ENCODE data around the gene CCHCR1. TPM values are rescaled to one million over a fixed set of nuclear protein-coding genes. Genes with fewer than 3 reads are reported as not detected.

CCHCR1 gene
- polyA plus RNA-seq, 1 donor from 2014 or later = 19.7 TPM

DNA sequence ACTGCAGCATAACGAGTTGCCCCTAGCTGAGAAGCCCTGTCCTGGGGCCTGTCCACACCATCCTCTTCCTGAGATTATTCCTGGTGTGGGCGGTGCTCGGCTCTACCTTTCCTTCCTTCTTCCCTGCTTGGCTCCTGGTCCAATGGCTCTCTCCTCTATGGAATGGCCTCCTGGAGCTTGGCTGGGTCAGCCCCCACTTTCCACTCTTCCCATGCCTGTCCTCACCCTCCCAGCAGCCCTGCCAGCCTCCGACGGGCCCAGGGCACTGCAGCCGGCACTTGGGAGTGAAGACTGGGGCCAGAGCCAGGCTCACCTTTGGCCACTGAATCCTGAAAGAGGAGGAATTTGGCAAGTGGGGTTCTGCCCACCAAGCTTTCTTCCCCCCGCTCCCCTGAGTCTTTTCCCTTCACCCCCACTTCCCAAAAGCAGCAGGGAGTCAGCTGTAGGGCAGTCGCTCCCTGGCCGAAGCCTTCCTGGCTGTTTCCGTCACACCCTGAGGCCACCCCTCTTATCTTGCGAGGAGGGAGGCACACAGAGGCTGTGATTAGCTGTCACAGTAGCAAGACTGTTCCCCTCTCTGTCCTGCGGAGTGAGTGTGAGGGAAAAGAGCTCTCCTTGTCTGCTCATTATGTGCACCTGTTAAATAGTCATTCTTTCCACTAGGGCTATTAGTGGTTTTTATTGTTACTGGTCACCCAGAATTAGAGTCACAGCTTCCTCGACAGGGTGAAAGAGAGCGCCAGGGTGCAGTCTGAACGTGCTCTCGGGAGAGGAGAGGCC, 31.0 kb downstream of the CCHCR1 start:
- no peak overlapping the region for H2AFZ ChIP-seq (ENCODE audit: low read depth, low read length)
- no peak overlapping the region for H3K4me3 ChIP-seq (ENCODE audit: low read length)
- no peak overlapping the region for H3K9ac ChIP-seq (ENCODE audit: low read length)
- H3K4me2 ChIP-seq (ENCODE audit: low read length) = no peak overlapping the region
- H3K36me3 ChIP-seq (ENCODE audit: insufficient read depth, low read length) = no peaks in the 10 kb centered on the region
- no peaks in the 10 kb centered on the region for H3K27me3 ChIP-seq (ENCODE audit: insufficient read depth, low read depth, low read length)
- H3K79me2 ChIP-seq (replicated peaks; ENCODE audit: insufficient read depth, low read length) = no peaks in the 10 kb centered on the region
- no peaks in the 10 kb centered on the region for H3K9me2 ChIP-seq (ENCODE audit: insufficient read depth, low read length)
- H3K27ac ChIP-seq (ENCODE audit: low read length) = no peak overlapping the region
- no peaks in the 10 kb centered on the region for H3K9me3 ChIP-seq (ENCODE audit: low read length)
- H3F3A ChIP-seq (ENCODE audit: insufficient read depth, low read length, poor library complexity, severe bottlenecking) = no peaks in the 10 kb centered on the region
- TF ChIP-seq SMC3 (conservative IDR thresholded peaks at IDR 0.05; ENCODE audit: poor library complexity) (no peak), EP300 (conservative IDR thresholded peaks at IDR 0.05; ENCODE audit: poor library complexity, severe bottlenecking) (no peak), MXI1 (conservative IDR thresholded peaks at IDR 0.05; ENCODE audit: poor library complexity, severe bottlenecking) (no peak), RAD21 (conservative IDR thresholded peaks at IDR 0.05) (no peak), POLR2AphosphoS5 (IDR thresholded peaks at IDR 0.05) (no peak), TAF1 (IDR thresholded peaks at IDR 0.05; ENCODE audit: low read depth) (no peak), EZH2 (IDR thresholded peaks at IDR 0.05; ENCODE audit: borderline replicate concordance, insufficient read depth, low read length, poor library complexity, severe bottlenecking) (no peak)
- TF ChIP-seq, protein P1, sequence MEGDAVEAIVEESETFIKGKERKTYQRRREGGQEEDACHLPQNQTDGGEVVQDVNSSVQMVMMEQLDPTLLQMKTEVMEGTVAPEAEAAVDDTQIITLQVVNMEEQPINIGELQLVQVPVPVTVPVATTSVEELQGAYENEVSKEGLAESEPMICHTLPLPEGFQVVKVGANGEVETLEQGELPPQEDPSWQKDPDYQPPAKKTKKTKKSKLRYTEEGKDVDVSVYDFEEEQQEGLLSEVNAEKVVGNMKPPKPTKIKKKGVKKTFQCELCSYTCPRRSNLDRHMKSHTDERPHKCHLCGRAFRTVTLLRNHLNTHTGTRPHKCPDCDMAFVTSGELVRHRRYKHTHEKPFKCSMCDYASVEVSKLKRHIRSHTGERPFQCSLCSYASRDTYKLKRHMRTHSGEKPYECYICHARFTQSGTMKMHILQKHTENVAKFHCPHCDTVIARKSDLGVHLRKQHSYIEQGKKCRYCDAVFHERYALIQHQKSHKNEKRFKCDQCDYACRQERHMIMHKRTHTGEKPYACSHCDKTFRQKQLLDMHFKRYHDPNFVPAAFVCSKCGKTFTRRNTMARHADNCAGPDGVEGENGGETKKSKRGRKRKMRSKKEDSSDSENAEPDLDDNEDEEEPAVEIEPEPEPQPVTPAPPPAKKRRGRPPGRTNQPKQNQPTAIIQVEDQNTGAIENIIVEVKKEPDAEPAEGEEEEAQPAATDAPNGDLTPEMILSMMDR (IDR thresholded peaks at IDR 0.05; ENCODE audit: poor library complexity, severe bottlenecking) = no peak
- TF ChIP-seq, protein P2, sequence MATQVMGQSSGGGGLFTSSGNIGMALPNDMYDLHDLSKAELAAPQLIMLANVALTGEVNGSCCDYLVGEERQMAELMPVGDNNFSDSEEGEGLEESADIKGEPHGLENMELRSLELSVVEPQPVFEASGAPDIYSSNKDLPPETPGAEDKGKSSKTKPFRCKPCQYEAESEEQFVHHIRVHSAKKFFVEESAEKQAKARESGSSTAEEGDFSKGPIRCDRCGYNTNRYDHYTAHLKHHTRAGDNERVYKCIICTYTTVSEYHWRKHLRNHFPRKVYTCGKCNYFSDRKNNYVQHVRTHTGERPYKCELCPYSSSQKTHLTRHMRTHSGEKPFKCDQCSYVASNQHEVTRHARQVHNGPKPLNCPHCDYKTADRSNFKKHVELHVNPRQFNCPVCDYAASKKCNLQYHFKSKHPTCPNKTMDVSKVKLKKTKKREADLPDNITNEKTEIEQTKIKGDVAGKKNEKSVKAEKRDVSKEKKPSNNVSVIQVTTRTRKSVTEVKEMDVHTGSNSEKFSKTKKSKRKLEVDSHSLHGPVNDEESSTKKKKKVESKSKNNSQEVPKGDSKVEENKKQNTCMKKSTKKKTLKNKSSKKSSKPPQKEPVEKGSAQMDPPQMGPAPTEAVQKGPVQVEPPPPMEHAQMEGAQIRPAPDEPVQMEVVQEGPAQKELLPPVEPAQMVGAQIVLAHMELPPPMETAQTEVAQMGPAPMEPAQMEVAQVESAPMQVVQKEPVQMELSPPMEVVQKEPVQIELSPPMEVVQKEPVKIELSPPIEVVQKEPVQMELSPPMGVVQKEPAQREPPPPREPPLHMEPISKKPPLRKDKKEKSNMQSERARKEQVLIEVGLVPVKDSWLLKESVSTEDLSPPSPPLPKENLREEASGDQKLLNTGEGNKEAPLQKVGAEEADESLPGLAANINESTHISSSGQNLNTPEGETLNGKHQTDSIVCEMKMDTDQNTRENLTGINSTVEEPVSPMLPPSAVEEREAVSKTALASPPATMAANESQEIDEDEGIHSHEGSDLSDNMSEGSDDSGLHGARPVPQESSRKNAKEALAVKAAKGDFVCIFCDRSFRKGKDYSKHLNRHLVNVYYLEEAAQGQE (IDR thresholded peaks at IDR 0.05; ENCODE audit: borderline replicate concordance) = no peak
- H4K20me1 ChIP-seq (ENCODE audit: insufficient read depth) = no peaks in the 10 kb centered on the region

DNA sequence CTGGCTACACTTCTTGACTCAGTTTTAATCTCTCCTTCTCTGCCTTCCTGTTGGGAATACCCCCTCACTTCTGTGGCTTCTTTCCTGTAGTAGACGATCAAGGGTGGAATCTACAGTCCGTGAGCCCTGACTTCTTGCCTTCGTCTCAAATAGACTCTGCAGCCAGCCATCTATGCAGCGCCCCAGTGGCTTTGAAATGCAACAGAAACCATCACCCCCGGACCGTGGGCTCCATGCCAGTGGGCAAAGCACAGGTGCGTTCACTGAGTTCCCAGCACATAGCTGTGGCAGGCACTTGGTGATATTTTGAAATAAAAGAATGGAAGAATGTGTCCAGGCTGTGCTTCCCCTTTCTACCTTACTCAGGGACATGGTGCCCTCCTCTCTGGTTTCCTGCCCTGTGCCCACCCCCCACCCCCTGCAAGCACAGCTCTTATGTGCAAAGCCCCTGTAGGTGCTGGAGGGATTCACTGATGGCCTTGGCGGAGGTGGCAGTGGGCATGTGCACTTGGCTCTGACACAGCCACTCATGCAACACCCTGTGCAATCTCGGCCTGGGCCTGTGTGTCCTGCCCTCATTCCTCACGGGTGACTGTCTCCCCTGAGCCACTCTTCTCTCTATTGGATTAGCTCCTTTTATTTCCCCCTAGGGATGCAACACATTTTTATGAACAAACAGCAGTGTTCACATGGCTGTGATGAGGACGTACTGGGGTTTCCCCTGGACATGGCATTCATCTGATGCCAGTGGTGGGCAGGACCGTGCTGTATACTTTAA, 31.8 kb downstream of the CCHCR1 start:
- H3F3A ChIP-seq (ENCODE audit: insufficient read depth, low read length, poor library complexity, severe bottlenecking) = no peaks in the 10 kb centered on the region
- no peak overlapping the region for H3K27ac ChIP-seq (ENCODE audit: low read length)
- no peak overlapping the region for H2AFZ ChIP-seq (ENCODE audit: low read depth, low read length)
- H3K9me2 ChIP-seq (ENCODE audit: insufficient read depth, low read length) = no peaks in the 10 kb centered on the region
- TF ChIP-seq EP300 (conservative IDR thresholded peaks at IDR 0.05; ENCODE audit: poor library complexity, severe bottlenecking) (no peak), RAD21 (conservative IDR thresholded peaks at IDR 0.05) (no peak), TAF1 (IDR thresholded peaks at IDR 0.05; ENCODE audit: low read depth) (no peak), MXI1 (conservative IDR thresholded peaks at IDR 0.05; ENCODE audit: poor library complexity, severe bottlenecking) (no peak), POLR2AphosphoS5 (IDR thresholded peaks at IDR 0.05) (no peak), EZH2 (IDR thresholded peaks at IDR 0.05; ENCODE audit: borderline replicate concordance, insufficient read depth, low read length, poor library complexity, severe bottlenecking) (no peak), SMC3 (conservative IDR thresholded peaks at IDR 0.05; ENCODE audit: poor library complexity) (no peak)
- TF ChIP-seq, protein P2 (IDR thresholded peaks at IDR 0.05; ENCODE audit: borderline replicate concordance) = no peak
- TF ChIP-seq, protein P1 (IDR thresholded peaks at IDR 0.05; ENCODE audit: poor library complexity, severe bottlenecking) = no peak
- H3K27me3 ChIP-seq (ENCODE audit: insufficient read depth, low read depth, low read length) = no peaks in the 10 kb centered on the region
- no peaks in the 10 kb centered on the region for H3K9me3 ChIP-seq (ENCODE audit: low read length)
- H3K4me2 ChIP-seq (ENCODE audit: low read length) = no peak overlapping the region
- no peak overlapping the region for H3K9ac ChIP-seq (ENCODE audit: low read length)
- no peaks in the 10 kb centered on the region for H3K36me3 ChIP-seq (ENCODE audit: insufficient read depth, low read length)
- H3K4me3 ChIP-seq (ENCODE audit: low read length) = no peak overlapping the region
- no peaks in the 10 kb centered on the region for H3K79me2 ChIP-seq (replicated peaks; ENCODE audit: insufficient read depth, low read length)
- H4K20me1 ChIP-seq (ENCODE audit: insufficient read depth) = no peaks in the 10 kb centered on the region
